ENCODE data around the gene PRMT3. TPM values are rescaled to one million over a fixed set of nuclear protein-coding genes. Genes with fewer than 3 reads are reported as not detected.
"Not testable (repeated sequence)": the region's sequence is repeated elsewhere in the genome, so short reads cannot be mapped to it uniquely, and the experiment has no call there.

PRMT3 gene
- total RNA-seq, 1 donor from 2014 or later: 39.2 TPM

DNA sequence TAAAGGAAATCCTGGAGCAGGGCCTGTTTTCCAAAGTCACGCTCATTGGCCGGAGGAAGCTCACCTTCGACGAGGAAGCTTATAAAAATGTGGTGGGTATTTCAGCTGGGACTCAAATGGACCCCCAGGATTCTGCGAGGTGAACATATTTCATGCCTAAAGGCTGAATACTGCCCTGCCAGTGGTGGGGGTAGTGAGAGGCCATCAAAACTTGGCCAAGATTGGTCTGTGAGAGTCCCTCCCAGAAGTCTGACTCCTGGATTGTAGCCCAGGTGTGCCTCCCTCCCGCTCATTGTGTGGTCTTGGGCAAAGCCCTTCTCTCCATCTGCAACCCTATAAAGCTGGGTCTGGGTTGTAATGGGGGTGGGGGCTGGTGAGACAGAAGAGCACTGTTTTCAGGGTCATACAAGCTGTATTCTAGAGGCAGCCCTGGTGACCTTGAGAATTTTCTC lies 23.1 kb upstream of the PRMT3 start:
- H3K4me1 Mint-ChIP-seq (ENCODE audit: low read depth): peaks cover 64% of the 10 kb centered on the region
- H3K27ac Mint-ChIP-seq: peak overlapping the region; percentile 82
- H3K4me3 Mint-ChIP-seq (ENCODE audit: low read depth): peak overlapping the region; percentile 84
- DNase-seq (ENCODE audit: low spot score): no peak
- H3K36me3 Mint-ChIP-seq (ENCODE audit: low read depth): peaks cover 39% of the 10 kb centered on the region
- H3K9me3 Mint-ChIP-seq: no peaks in the 10 kb centered on the region
- no peaks in the 10 kb centered on the region for H3K27me3 Mint-ChIP-seq (ENCODE audit: low read depth)
- intact Hi-C loops (cut with micrococcal nuclease): loop anchor here (10.0 kb wide), 2 partner anchors 920 to 1980 kb away; no protein-coding TSS in a partner anchor

DNA sequence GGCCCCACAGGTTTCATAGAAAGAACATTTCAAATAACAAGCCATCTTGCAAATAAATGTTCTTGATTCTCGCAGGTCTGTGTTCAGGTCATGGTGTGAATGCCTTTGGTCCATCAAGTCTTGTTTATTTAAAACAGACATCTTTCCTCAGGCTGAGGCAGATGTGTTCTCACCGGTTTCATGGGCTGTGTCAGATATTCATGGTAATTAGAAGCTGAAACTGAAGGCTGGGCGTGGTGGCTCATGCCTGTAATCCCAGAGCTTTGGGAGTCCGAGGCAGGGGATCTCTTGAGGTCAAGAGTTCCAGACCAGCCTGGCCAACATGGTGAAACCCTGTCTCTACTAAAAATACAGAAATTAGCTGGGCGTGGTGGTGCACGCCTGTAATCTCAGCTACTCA lies 22.1 kb upstream of the PRMT3 start:
- DNase-seq (ENCODE audit: low spot score); H3K27me3 Mint-ChIP-seq (ENCODE audit: low read depth); H3K27ac Mint-ChIP-seq; H3K9me3 Mint-ChIP-seq: not testable (repeated sequence)
- H3K4me1 Mint-ChIP-seq (ENCODE audit: low read depth): peaks cover 63% of the 10 kb centered on the region
- peaks cover 50% of the 10 kb centered on the region for H3K36me3 Mint-ChIP-seq (ENCODE audit: low read depth)
- peak overlapping the region; percentile 84 for H3K4me3 Mint-ChIP-seq (ENCODE audit: low read depth)
- intact Hi-C loops (cut with micrococcal nuclease): loop anchor here (10.0 kb wide), 2 partner anchors 921 to 1981 kb away; no protein-coding TSS in a partner anchor

DNA sequence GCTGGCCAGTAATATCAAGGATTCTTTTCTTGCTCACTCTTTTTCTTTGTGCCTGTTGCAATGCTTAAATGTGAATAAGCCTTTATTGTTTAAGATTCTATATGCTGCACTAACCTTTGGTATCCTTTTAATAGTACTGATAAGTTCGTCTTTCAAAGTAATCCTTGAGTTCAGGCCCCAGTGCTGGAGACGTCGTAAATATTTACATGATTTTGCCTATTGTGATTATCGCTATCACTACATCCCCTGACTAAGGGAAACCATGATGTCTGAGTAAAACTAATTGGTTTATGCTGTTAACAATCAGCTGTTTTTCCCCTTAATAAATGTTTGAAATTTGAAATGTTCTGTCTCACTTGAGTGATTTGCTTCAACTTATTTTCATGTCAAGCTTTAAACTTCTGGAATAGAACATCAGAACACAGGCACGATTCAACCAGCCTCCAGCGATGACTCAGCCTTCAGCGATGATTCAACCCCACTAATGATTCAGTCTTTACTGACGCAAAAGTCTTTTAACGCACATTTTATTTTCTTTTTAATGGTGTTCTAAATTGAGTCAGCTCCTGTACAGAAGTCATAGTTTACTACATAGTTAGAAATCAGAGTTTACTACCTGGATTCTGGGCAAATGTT lies 20.1 kb upstream of the PRMT3 start:
- intact Hi-C loops (cut with micrococcal nuclease): loop anchor here (1.0 to 10.0 kb wide), 3 partner anchors 20 to 1983 kb away; partner anchors contain the start of gene PRMT3
- Mint-ChIP-seq H3K27me3 (ENCODE audit: low read depth) (no peaks in the 10 kb centered on the region), H3K4me3 (ENCODE audit: low read depth) (peak overlapping the region; percentile 66), H3K27ac (peak overlapping the region; percentile 87), H3K9me3 (no peaks in the 10 kb centered on the region), H3K4me1 (ENCODE audit: low read depth) (peaks cover 51% of the 10 kb centered on the region), H3K36me3 (ENCODE audit: low read depth) (peaks cover 55% of the 10 kb centered on the region)
- no peak for DNase-seq (ENCODE audit: low spot score)

DNA sequence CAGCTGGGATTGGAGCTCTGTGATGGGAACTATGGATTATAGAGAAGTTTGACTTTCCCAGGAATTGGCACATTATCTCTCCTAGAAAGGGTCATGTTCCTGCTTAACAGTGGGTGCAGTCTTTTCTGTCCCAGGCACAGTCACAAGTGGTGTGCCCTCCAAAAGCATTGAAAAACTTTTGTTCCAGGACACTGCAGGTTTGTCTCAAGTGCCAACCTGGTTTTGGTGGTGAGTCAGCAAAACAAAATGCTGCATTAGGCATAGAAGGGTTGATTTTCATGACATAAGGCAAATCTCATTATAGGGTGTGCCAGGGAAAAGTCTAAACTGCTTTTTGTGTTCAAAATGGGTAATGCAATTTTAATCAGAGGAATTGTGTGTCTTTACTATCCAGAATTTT lies 19.1 kb upstream of the PRMT3 start:
- Mint-ChIP-seq H3K36me3 (ENCODE audit: low read depth) (peaks cover 61% of the 10 kb centered on the region), H3K4me3 (ENCODE audit: low read depth) (no peak overlapping the region), H3K27ac (peak overlapping the region; percentile 67)

DNA sequence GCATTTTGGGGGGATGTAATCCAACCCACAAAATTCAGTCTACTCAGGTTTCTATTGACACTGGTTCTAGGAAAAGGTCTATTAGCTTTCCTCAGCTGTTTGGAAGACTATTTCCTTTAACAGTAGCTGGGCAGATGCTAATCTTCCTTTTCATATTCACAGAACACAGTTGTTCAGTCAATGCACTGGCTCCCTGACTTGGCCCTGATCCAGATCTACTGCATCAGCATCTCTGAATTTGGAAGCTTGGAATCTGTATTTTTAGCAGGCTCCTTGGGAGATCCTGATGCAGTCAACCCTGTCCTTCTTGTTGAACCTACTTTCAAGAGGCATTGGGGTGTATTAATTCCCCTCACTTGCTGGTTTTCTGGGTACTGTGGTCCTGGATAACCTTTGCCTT lies 17.7 kb upstream of the PRMT3 start:
- no peaks in the 10 kb centered on the region for H3K27me3 Mint-ChIP-seq (ENCODE audit: low read depth)
- intact Hi-C loops (cut with micrococcal nuclease): loop anchor here (10.0 kb wide), 2 partner anchors 925 to 1985 kb away; no protein-coding TSS in a partner anchor
- H3K4me3 Mint-ChIP-seq (ENCODE audit: low read depth): no peak overlapping the region
- peak overlapping the region; percentile 38 for H3K27ac Mint-ChIP-seq
- DNase-seq (ENCODE audit: low spot score): no peak
- peaks cover 70% of the 10 kb centered on the region for H3K36me3 Mint-ChIP-seq (ENCODE audit: low read depth)
- H3K4me1 Mint-ChIP-seq (ENCODE audit: low read depth): peaks cover 48% of the 10 kb centered on the region
- H3K9me3 Mint-ChIP-seq: no peaks in the 10 kb centered on the region

More for the DNA sequence above, 19.1 kb upstream of the PRMT3 start:
- no peaks in the 10 kb centered on the region for H3K9me3 Mint-ChIP-seq
- intact Hi-C loops (cut with micrococcal nuclease): loop anchor here (10.0 kb wide), 2 partner anchors 924 to 1984 kb away; no protein-coding TSS in a partner anchor
- no peak for DNase-seq (ENCODE audit: low spot score)
- no peaks in the 10 kb centered on the region for H3K27me3 Mint-ChIP-seq (ENCODE audit: low read depth)
- H3K4me1 Mint-ChIP-seq (ENCODE audit: low read depth): peaks cover 42% of the 10 kb centered on the region

DNA sequence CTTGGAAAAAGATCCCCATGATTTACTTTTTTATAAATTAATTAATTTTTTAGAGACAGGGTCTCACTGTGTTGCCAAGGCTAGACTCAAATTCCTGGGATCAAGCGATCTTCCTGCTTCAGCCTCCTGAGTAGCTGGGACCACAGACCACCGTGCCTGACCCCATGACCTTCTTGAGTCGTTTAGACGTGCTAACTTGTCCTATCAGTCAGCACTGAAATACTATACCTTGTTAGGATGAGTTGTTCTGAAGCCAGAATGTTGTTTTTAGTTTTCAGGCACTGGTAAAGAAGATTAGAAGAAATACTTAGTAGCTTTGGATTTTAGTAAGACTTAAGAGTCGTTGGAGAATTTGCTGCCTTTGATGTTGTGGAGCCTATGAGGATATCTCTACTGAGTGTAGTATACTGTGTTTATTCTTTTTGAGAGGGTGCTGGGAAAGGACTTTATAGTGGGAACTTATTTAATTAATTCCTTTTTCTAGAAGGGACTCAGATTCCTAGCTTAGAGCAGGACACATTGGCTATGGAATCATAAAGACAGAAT lies 15.4 kb upstream of the PRMT3 start:
- Mint-ChIP-seq H3K9me3 (no peaks in the 10 kb centered on the region), H3K27me3 (ENCODE audit: low read depth) (no peaks in the 10 kb centered on the region), H3K4me3 (ENCODE audit: low read depth) (no peak overlapping the region), H3K27ac (no peak overlapping the region), H3K4me1 (ENCODE audit: low read depth) (peaks cover 35% of the 10 kb centered on the region), H3K36me3 (ENCODE audit: low read depth) (peaks cover 64% of the 10 kb centered on the region)
- intact Hi-C loops (cut with micrococcal nuclease): no loop called here
- no peak for DNase-seq (ENCODE audit: low spot score)

DNA sequence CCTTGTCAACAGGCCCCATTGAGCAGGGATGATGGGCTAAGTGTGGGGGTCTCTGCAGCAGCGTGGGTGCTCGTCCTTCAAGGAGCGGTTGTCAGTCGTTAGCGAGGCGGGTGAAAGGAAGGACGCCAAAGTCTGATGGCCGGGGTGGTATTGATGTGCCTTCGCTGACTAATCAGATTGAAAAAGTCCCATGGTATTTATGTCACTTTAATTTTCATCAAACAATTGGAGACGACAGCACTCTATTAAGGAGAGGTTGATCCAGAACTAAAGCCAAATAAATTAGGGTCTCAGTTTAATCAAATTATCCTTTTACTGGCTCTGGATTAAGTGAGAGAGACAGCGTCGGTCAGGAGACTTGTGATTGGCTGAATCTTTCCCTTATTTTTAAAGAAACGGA lies 14.4 kb upstream of the PRMT3 start:
- H3K4me1 Mint-ChIP-seq (ENCODE audit: low read depth): peaks cover 28% of the 10 kb centered on the region
- intact Hi-C loops (cut with micrococcal nuclease): no loop called here
- no peak overlapping the region for H3K4me3 Mint-ChIP-seq (ENCODE audit: low read depth)

DNA sequence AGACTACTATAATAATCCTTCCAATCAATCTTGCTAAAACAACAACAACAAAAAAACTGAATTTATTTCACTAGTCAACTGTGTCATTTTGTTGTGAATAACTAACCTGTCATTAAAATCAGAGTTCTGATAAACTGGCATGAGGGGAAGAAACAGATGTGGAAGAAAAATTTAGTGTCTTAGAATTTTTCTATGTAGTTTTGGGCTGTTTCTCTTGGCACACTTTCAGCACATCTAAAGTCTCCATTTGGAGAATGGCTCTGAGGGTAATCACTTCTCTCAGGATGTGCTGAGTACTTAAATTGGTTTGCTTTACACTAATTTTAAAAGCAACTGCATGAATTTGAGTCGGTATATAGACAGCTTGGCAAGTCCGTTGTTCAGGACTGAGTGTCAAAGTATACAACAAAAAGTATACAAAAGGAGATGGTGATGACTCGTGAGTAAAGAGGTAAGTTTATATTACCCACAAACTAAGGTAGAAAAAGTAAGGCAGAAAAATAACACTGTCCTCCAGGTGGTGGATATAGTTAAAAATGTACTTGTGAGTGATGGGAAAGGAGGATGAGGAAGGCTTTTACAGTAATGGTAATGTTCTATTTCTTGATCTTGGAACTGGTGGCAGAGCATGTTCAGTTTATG lies 13.8 kb upstream of the PRMT3 start:
- DNase-seq (ENCODE audit: low spot score): no peak
- no peaks in the 10 kb centered on the region for H3K27me3 Mint-ChIP-seq (ENCODE audit: low read depth)
- intact Hi-C loops (cut with micrococcal nuclease): no loop called here
- H3K36me3 Mint-ChIP-seq (ENCODE audit: low read depth): peaks cover 58% of the 10 kb centered on the region
- no peaks in the 10 kb centered on the region for H3K9me3 Mint-ChIP-seq
- H3K4me1 Mint-ChIP-seq (ENCODE audit: low read depth): peaks cover 22% of the 10 kb centered on the region
- no peak overlapping the region for H3K4me3 Mint-ChIP-seq (ENCODE audit: low read depth)
- peak overlapping the region; percentile 55 for H3K27ac Mint-ChIP-seq

More for the DNA sequence above, 14.4 kb upstream of the PRMT3 start:
- no peak for DNase-seq (ENCODE audit: low spot score)
- Mint-ChIP-seq H3K36me3 (ENCODE audit: low read depth) (peaks cover 64% of the 10 kb centered on the region), H3K27ac (no peak overlapping the region), H3K27me3 (ENCODE audit: low read depth) (no peaks in the 10 kb centered on the region), H3K9me3 (no peaks in the 10 kb centered on the region)

DNA sequence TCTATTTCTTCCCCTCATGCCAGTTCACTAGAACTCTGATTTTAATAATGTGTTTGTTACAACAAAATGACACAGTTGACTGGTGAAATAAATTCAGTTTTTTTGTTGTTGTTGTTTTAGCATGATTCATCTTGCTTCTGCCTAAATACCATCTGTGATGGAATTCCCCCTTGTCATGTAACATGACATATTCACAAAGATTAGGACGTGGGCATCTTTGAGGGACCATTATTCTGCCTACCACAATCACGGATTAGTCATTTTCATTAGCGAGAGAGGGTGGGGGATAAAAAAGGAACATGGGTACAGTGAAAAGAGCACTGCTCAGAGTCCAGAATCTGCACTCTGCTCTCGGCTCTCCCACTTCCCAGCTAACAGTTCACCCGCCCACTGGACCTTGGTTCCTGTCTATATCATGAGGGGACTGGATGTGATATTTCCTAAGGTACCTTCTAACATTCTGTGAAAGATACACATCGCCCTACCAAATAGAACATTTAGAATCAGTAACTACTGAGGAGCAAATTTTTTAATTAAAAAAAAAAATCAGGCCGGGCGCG lies 12.7 kb upstream of the PRMT3 start:
- Mint-ChIP-seq H3K4me3 (ENCODE audit: low read depth) (no peak overlapping the region), H3K27ac (peak overlapping the region; percentile 73), H3K9me3 (no peaks in the 10 kb centered on the region), H3K4me1 (ENCODE audit: low read depth) (peaks cover 14% of the 10 kb centered on the region), H3K36me3 (ENCODE audit: low read depth) (peaks cover 59% of the 10 kb centered on the region), H3K27me3 (ENCODE audit: low read depth) (no peaks in the 10 kb centered on the region)
- no peak for DNase-seq (ENCODE audit: low spot score)
- intact Hi-C loops (cut with micrococcal nuclease): no loop called here

DNA sequence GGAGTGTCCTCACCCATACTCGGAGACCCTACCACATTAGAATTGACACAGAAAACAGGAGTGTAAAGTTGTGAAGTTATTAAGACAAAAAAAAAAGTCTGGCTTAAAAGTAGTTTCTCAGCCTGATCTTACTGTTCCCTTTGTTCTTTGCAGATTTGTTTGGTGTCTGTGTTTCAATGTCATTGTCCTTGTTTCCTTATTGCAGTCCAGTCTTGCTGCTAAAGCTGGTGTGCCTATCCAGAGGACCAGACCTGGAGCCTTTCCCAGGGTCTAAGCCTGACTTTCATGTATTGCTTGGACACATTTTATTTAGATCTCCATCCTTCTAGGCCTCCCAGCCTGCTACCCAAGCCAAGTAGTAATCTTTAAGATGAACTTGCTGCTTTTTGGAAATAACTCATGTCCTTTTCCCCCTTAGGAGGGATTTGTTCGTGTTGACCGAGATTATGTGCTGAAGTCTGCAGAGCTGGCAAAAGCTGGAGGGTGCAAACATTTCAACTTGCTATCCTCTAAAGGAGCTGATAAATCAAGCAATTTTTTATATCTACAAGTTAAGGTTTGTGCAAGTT lies 11.3 kb upstream of the PRMT3 start:
- Mint-ChIP-seq H3K27ac (no peak overlapping the region), H3K4me1 (ENCODE audit: low read depth) (peaks cover 13% of the 10 kb centered on the region), H3K9me3 (no peaks in the 10 kb centered on the region), H3K36me3 (ENCODE audit: low read depth) (peaks cover 57% of the 10 kb centered on the region), H3K4me3 (ENCODE audit: low read depth) (no peak overlapping the region), H3K27me3 (ENCODE audit: low read depth) (no peaks in the 10 kb centered on the region)
- intact Hi-C loops (cut with micrococcal nuclease): no loop called here
- no peak for DNase-seq (ENCODE audit: low spot score)

DNA sequence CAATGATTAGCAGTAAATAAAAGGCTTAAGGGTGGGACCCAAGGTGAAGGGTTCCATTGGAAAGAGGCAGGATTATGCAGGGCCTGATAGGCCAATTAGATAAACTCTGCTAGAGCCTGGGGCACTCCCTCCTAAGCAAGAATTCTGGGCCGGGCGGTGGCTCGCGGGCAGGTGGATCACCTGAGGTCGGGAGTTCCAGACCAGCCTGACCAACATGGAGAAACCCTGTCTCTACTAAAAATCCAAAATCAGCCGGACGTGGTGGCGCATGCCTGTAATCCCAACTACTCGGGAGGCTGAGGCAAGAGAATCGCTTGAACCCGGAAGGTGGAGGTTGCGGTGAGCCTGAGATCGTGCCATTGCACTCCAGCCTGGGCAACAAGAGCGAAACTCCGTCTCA lies 1.5 kb upstream of the PRMT3 start:
- not testable (repeated sequence) for H3K27me3 Mint-ChIP-seq (ENCODE audit: low read depth); H3K9me3 Mint-ChIP-seq; DNase-seq (ENCODE audit: low spot score)
- Mint-ChIP-seq H3K4me3 (ENCODE audit: low read depth) (peak overlapping the region; percentile 90), H3K36me3 (ENCODE audit: low read depth) (peaks cover 52% of the 10 kb centered on the region), H3K4me1 (ENCODE audit: low read depth) (peaks cover 15% of the 10 kb centered on the region), H3K27ac (peak overlapping the region; percentile 99)
- intact Hi-C loops (cut with micrococcal nuclease): loop anchor here (5.0 kb wide), 2 partner anchors 36 to 221 kb away; no protein-coding TSS in a partner anchor
